ENCODE data around the gene USP19.

The USP19 gene

GRCh38 chr3:49148159-49148558 is 27.5 kb upstream of the USP19 start:
- TF ChIP-seq, protein P1, sequence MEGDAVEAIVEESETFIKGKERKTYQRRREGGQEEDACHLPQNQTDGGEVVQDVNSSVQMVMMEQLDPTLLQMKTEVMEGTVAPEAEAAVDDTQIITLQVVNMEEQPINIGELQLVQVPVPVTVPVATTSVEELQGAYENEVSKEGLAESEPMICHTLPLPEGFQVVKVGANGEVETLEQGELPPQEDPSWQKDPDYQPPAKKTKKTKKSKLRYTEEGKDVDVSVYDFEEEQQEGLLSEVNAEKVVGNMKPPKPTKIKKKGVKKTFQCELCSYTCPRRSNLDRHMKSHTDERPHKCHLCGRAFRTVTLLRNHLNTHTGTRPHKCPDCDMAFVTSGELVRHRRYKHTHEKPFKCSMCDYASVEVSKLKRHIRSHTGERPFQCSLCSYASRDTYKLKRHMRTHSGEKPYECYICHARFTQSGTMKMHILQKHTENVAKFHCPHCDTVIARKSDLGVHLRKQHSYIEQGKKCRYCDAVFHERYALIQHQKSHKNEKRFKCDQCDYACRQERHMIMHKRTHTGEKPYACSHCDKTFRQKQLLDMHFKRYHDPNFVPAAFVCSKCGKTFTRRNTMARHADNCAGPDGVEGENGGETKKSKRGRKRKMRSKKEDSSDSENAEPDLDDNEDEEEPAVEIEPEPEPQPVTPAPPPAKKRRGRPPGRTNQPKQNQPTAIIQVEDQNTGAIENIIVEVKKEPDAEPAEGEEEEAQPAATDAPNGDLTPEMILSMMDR (IDR thresholded peaks at IDR 0.05), result no peak

GRCh38 chr3:49140080-49140479 is 19.5 kb upstream of the USP19 start:
- TF ChIP-seq, protein P1 (IDR thresholded peaks at IDR 0.05), result no peak

- TF ChIP-seq, protein P1 (IDR thresholded peaks at IDR 0.05), result no peak
Measured at GRCh38 chr3:49135499-49135898, 14.9 kb upstream of the USP19 start.

- TF ChIP-seq, protein P1 (IDR thresholded peaks at IDR 0.05), result peak; percentile 27; the same call in 1 of the 2 replicates
Measured at GRCh38 chr3:49134471-49135265, 14.0 kb upstream of the USP19 start.

- TF ChIP-seq, protein P1 (IDR thresholded peaks at IDR 0.05), result no peak
Measured at GRCh38 chr3:49133226-49133951, 12.8 kb upstream of the USP19 start.

GRCh38 chr3:49132437-49133225 is 12.0 kb upstream of the USP19 start, which contains the start of gene LAMB2:
Gene LAMB2 (minus strand): TSS chr3:49133050. CDS start chr3:49132867, 183 bp downstream.
- TF ChIP-seq, protein P1 (IDR thresholded peaks at IDR 0.05), result peak; percentile 40

DNA sequence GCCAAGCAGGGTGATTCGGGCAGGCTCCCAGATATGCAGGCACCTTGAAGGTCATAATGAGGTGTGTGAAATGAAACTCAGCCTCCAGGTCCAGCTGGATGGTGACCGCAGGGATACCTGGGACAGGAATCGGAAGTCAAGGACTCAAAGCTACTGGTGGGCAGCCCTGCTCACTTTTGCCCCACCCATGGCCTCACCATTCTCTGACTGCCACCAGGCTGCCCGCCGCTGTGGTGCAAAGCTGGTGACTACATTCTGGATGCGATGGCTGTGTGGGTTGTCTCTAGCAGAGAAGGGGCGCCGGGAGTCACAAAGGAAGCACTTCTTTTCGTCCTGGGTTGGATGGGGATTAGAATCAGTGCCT is 11.4 kb upstream of the USP19 start:
- TF ChIP-seq, protein P1 (IDR thresholded peaks at IDR 0.05), result no peak

Data from LNCAP (cell line).